Stimulated activated CD8-positive, alpha-beta memory T cell treated with anti-CD3 and anti-CD28 coated beads, Interleukin-7, amount 100 ng/mL, for 4 hours (primary cell): ENCODE data around the gene ELOVL6.
"Not testable (repeated sequence)": the region's sequence is repeated elsewhere in the genome, so short reads cannot be mapped to it uniquely, and the experiment has no call there.

Experiments
- DNase-seq, 2 donors: peaks; one replicate each; pipeline ENCODE4 v3.0.0-alpha.2; 2020; ENCODE audit warnings: low read depth in 2 of 2

ELOVL6 gene

GRCh38 chr4:110160618-110161017 lies 37.8 kb downstream of the ELOVL6 start:
- no peak for DNase-seq

GRCh38 chr4:110159541-110159940 lies 38.9 kb downstream of the ELOVL6 start:
- no peak for DNase-seq

GRCh38 chr4:110157580-110157979 lies 40.8 kb downstream of the ELOVL6 start:
- no peak for DNase-seq

GRCh38 chr4:110157166-110157565 lies 41.2 kb downstream of the ELOVL6 start:
- DNase-seq = not testable (repeated sequence)

GRCh38 chr4:110156442-110156841 lies 42.0 kb downstream of the ELOVL6 start:
- no peak for DNase-seq

- no peak for DNase-seq
These were observed 42.8 kb downstream of the ELOVL6 start for GRCh38 chr4:110155654-110156053.

GRCh38 chr4:110154582-110154981 lies 43.8 kb downstream of the ELOVL6 start:
- DNase-seq = no peak

- DNase-seq = no peak
These were observed 46.0 kb downstream of the ELOVL6 start for GRCh38 chr4:110152386-110152785.

- no peak for DNase-seq
These were observed 49.3 kb downstream of the ELOVL6 start for GRCh38 chr4:110149089-110149488.

GRCh38 chr4:110142461-110142860 lies 56.0 kb downstream of the ELOVL6 start:
- no peak for DNase-seq

- no peak for DNase-seq
These were observed 58.6 kb downstream of the ELOVL6 start for GRCh38 chr4:110139815-110140214.

- no peak for DNase-seq
These were observed 59.3 kb downstream of the ELOVL6 start for GRCh38 chr4:110139111-110139510.

- no peak for DNase-seq
These were observed 59.9 kb downstream of the ELOVL6 start for GRCh38 chr4:110138551-110138950.

- DNase-seq = no peak
These were observed 60.6 kb downstream of the ELOVL6 start for GRCh38 chr4:110137829-110138228.

- DNase-seq = no peak
These were observed 62.9 kb downstream of the ELOVL6 start for GRCh38 chr4:110135523-110135922.

GRCh38 chr4:110135076-110135475 lies 63.3 kb downstream of the ELOVL6 start:
- DNase-seq = no peak

GRCh38 chr4:110134269-110134869 lies 64.0 kb downstream of the ELOVL6 start:
- no peak for DNase-seq

GRCh38 chr4:110132816-110133719 lies 65.3 kb downstream of the ELOVL6 start:
- no peak for DNase-seq

GRCh38 chr4:110131916-110132315 lies 66.5 kb downstream of the ELOVL6 start:
- no peak for DNase-seq

- no peak for DNase-seq
These were observed 67.6 kb downstream of the ELOVL6 start for GRCh38 chr4:110130576-110131358.

- no peak for DNase-seq
These were observed 68.9 kb downstream of the ELOVL6 start for GRCh38 chr4:110129544-110129943.

- no peak for DNase-seq
These were observed 69.9 kb downstream of the ELOVL6 start for GRCh38 chr4:110128472-110128919.
